Smooth muscle cell (in vitro differentiated cells): ENCODE data around the gene RPS6KA1. TPM values are rescaled to one million over a fixed set of nuclear protein-coding genes. Genes with fewer than 3 reads are reported as not detected.

Source experiments
- DNase-seq: peaks from one replicate; lab custom pipeline; 2025; ENCODE audit not compliant: unreplicated experiment; lab: John Stamatoyannopoulos, UW
- H2AFZ ChIP-seq: fragments of 200-600 bp; sonication (generic); 2 replicates; pipeline ENCODE4 v1.6.0; 2016; ENCODE audit warnings: antibody characterized with exemption, low read depth, mild to moderate bottlenecking
- H3F3A ChIP-seq: fragments of 200-600 bp; sonication (generic); 2 replicates; pipeline ENCODE4 v1.6.0; 2017; ENCODE audit warnings: antibody characterized with exemption, low read depth
- H3K27ac ChIP-seq: fragments of 200-600 bp; sonication (generic); 2 replicates; pipeline ENCODE4 v1.5.1; 2016; ENCODE audit warnings: low read depth, mild to moderate bottlenecking
- H3K27me3 ChIP-seq: fragments of 200-600 bp; sonication (generic); 2 replicates; pipeline ENCODE4 v1.6.1; 2016; ENCODE audit warnings: low read depth, mild to moderate bottlenecking
- H3K36me3 ChIP-seq: fragments of 200-600 bp; sonication (generic); 2 replicates; pipeline ENCODE4 v1.5.1; 2016; ENCODE audit warnings: low read depth
- H3K4me1 ChIP-seq: fragments of 200-600 bp; sonication (generic); 2 replicates; pipeline ENCODE4 v1.5.1; 2016; ENCODE audit warnings: low read depth
- H3K4me2 ChIP-seq: fragments of 200-600 bp; sonication (generic); 2 replicates; pipeline ENCODE4 v1.6.0; 2016; ENCODE audit warnings: mild to moderate bottlenecking
- H3K4me3 ChIP-seq: fragments of 200-600 bp; sonication (generic); 2 replicates; pipeline ENCODE4 v1.5.1; 2016; ENCODE audit warnings: mild to moderate bottlenecking
- H3K79me2 ChIP-seq: fragments of 200-600 bp; sonication (generic); 2 replicates; pipeline ENCODE4 v1.6.0; 2016; ENCODE audit warnings: low read depth, mild to moderate bottlenecking
- H3K9ac ChIP-seq: fragments of 200-600 bp; sonication (generic); 2 replicates; pipeline ENCODE4 v1.6.0; 2016; ENCODE audit warnings: low read depth
- H3K9me3 ChIP-seq: fragments of 200-600 bp; sonication (generic); replicated peaks from 2 replicates; pipeline ENCODE4 v1.5.1; 2016; ENCODE audit warnings: low read depth
- H4K20me1 ChIP-seq: fragments of 200-600 bp; sonication (generic); 2 replicates; pipeline ENCODE4 v1.6.0; 2016; ENCODE audit warnings: low read depth
- CTCF ChIP-seq: fragments of 200-600 bp; sonication (generic); IDR thresholded peaks from 2 replicates; pipeline ENCODE4 v1.5.1; 2017; ENCODE audit warnings: borderline replicate concordance, mild to moderate bottlenecking, antibody characterized with exemption; ENCODE audit not compliant: insufficient read depth, poor library complexity, severe bottlenecking
- WGBS: methylation state at CpG from one replicate; pipeline ENCODE4 v1.1.7; 2016; ENCODE audit warnings: low lambda C conversion rate; 5-methylcytosine and 5-hydroxymethylcytosine counted together
- polyA plus RNA-seq: library from polyadenylated mRNA; unstranded; fragments of >200 nt; fragmentation: Nextera tagmentation; extraction: Ambion mirVana; gene quantifications from 2 replicates; pipeline ENCODE4 v1.2.1, GENCODE V29; 2016
- total RNA-seq: library from RNA; depleted of rRNA; stranded (reverse); fragments of >200 nt; gene quantifications from 2 replicates; pipeline ENCODE4 v1.2.3, GENCODE V29; 2014

Gene RPS6KA1
- total and polyA plus RNA-seq, 2 experiments from 2014 or later, result 10.1 to 34.6 TPM

- no peak for DNase-seq
- Histone ChIP-seq H3K4me1 (peaks cover 8% of the 10 kb centered on the region), H3K27me3 (no peaks in the 10 kb centered on the region), H3K4me2 (no peak overlapping the region), H3K9ac (no peak overlapping the region), H2AFZ (no peak overlapping the region), H3K9me3 (no peaks in the 10 kb centered on the region), H3F3A (no peaks in the 10 kb centered on the region), H3K27ac (no peak overlapping the region), H3K4me3 (no peak overlapping the region), H4K20me1 (no peaks in the 10 kb centered on the region), H3K79me2 (no peaks in the 10 kb centered on the region), H3K36me3 (no peaks in the 10 kb centered on the region)
- no peak for TF ChIP-seq CTCF
- WGBS, result 93% methylated on average over 3 of the region's 3 CpGs
These were observed 10.8 kb downstream of the RPS6KA1 start for GRCh38 chr1:26540351-26540750.

- no peak overlapping the region for H3K9ac ChIP-seq
- H3K4me3 ChIP-seq, result no peak overlapping the region
- H3K4me1 ChIP-seq, result peaks cover 8% of the 10 kb centered on the region
- H3K27ac ChIP-seq, result peak overlapping the region; percentile 67
- no peaks in the 10 kb centered on the region for H3K79me2 ChIP-seq
- peak overlapping the region; percentile 52 for H3K4me2 ChIP-seq
- no peak for DNase-seq
- WGBS, result 96% methylated on average over 7 of the region's 7 CpGs
- no peak overlapping the region for H2AFZ ChIP-seq
- H3K27me3 ChIP-seq, result no peaks in the 10 kb centered on the region
- H4K20me1 ChIP-seq, result no peaks in the 10 kb centered on the region
- H3F3A ChIP-seq, result no peaks in the 10 kb centered on the region
- no peaks in the 10 kb centered on the region for H3K36me3 ChIP-seq
- H3K9me3 ChIP-seq, result no peaks in the 10 kb centered on the region
- TF ChIP-seq CTCF, result no peak
These were observed 11.9 kb downstream of the RPS6KA1 start for GRCh38 chr1:26541431-26541815.

GRCh38 chr1:26541816-26542711 lies 12.5 kb downstream of the RPS6KA1 start:
- peak overlapping the region; percentile 83 for H2AFZ ChIP-seq
- no peaks in the 10 kb centered on the region for H4K20me1 ChIP-seq
- H3K4me1 ChIP-seq, result peaks cover 8% of the 10 kb centered on the region
- TF ChIP-seq CTCF, result peak; percentile 19
- no peaks in the 10 kb centered on the region for H3K9me3 ChIP-seq
- H3K4me3 ChIP-seq, result no peak overlapping the region
- H3F3A ChIP-seq, result no peaks in the 10 kb centered on the region
- H3K27ac ChIP-seq, result peak overlapping the region; percentile 67
- H3K27me3 ChIP-seq, result no peaks in the 10 kb centered on the region
- peak; percentile 27 for DNase-seq
- no peaks in the 10 kb centered on the region for H3K79me2 ChIP-seq
- H3K36me3 ChIP-seq, result no peaks in the 10 kb centered on the region
- no peak overlapping the region for H3K9ac ChIP-seq
- 40% methylated on average over 18 of the region's 18 CpGs for WGBS
- H3K4me2 ChIP-seq, result peak overlapping the region; percentile 52
